H1 (cell line): ENCODE measurements around the gene RBM46. TPM values are rescaled to one million over a fixed set of nuclear protein-coding genes. Genes with fewer than 3 reads are reported as not detected.

ENCODE experiments used
- BCL11A ChIP-seq, 2 experiments: IDR thresholded peaks; one replicate each; pipeline ENCODE4 v1.6.1; 2011; ENCODE audit warnings: low read depth in 2 of 2, low read length in 2 of 2, mild to moderate bottlenecking in 2 of 2
- CEBPB ChIP-seq: IDR thresholded peaks from 2 replicates; pipeline ENCODE4 v1.6.1; 2012; ENCODE audit warnings: low read depth, low read length
- KDM1A ChIP-seq: fragments of 200-600, 300-600 bp; sonication (generic); IDR thresholded peaks from 2 replicates; pipeline ENCODE4 v1.7.1; 2016; ENCODE audit warnings: mild to moderate bottlenecking, low read length, borderline replicate concordance
- YY1 ChIP-seq: IDR thresholded peaks from 2 replicates; pipeline ENCODE4 v1.6.1; 2011; ENCODE audit warnings: low read depth, mild to moderate bottlenecking, low read length
- polyA plus RNA-seq, 7 experiments: library from polyadenylated mRNA; depleted of rRNA in 3 of 7; stranded (reverse) in 5 of 7; unstranded in 2 of 7; fragments of >200 nt in 5 of 7; fragments of 200-250 nt in 2 of 7; gene quantifications; 1 replicate in 5 of 7; 2 replicates in 1 of 7; 4 replicates in 1 of 7; pipeline versions ENCODE4 v1.2.1 to v1.2.3, GENCODE V29; 2011 to 2013; ENCODE audit warnings: missing spikeins in 2 of 7, mixed read lengths in 2 of 7
- total RNA-seq: library from RNA; stranded (reverse); fragmentation: NEBNext Ultra II Directional; extraction: Animal tissue kit (Norgen Biotek cat#: 25700); gene quantifications from 2 replicates; pipeline ENCODE4 v1.2.1, GENCODE V29; 2021

Gene RBM46
- total and polyA plus RNA-seq, 2 of the 8 experiments (the other 6 are each of a cell fraction or from before 2014, with no cell fraction given): 0.12 to 0.54 TPM

- TF ChIP-seq KDM1A: no peak
- no peak for TF ChIP-seq CEBPB
- TF ChIP-seq YY1: no peak
- TF ChIP-seq BCL11A (IDR thresholded peaks at IDR 0.05; ENCODE audit: low read depth in 2 of 2, low read length in 2 of 2): no peak
Measured at GRCh38 chr4:154869301-154869700, 88.2 kb downstream of the RBM46 start (continued).
